Measurements from ENCODE around the gene KLF9.

The KLF9 gene

DNA sequence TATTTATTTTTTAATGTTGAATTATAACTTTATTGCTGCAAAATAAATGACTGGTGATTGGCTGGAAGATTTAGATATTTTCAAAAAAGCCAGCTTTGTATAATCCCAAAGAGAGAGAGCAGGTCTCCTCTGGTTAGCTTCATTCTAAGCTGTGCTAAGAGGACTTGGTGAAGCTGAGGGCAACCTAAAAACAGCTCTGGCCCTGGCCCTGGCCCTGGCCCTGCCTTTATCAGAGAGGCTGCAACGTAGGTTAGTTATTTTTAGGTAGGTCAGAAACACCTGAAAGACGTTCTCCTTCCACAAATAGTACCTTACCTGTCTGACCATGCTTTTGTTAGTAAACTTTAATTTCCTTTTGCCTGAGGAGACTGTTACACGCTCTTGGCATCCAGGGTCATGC lies 58.7 kb downstream of the KLF9 start:
- no peak for DNase-seq (ENCODE audit: low spot score)

DNA sequence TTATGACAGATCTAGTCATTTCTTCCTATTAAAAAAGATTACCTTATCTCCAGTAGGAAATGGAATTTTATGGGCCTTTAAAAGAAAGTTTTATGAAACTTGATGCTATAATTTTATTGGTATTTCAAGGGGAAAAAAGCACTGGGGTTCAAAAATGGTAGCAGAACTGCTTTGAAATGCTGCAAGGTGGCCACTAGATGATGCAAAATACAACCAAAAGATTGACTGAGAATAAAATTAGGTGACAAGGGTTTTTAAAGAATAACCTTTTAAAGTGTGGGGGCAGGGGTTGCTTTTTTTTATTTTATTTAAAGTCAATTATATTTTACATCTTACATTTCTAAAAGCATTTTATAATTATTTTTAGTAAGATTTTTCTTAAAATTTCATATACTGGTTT lies 61.7 kb downstream of the KLF9 start:
- peak; percentile 30 for DNase-seq (ENCODE audit: low spot score)

DNA sequence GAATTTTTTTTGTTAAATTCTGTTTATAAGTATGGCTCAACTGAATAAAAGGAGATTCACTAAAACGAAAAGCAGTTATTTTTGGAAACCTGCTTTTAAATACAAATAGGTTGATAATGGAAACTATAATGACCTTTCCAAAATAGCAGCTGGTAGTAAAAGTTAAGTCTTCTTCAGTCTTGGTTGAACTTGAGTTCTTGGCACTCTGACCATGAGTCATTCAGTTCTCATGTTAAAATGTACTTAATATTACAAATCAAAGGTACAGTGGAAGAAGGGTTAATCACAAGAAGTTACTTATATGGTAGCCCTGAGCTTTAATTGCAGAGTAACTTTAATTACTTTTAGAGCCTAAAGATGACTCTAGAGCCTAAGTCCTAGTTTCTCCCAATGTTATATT lies 62.1 kb downstream of the KLF9 start:
- DNase-seq (ENCODE audit: low spot score): no peak

DNA sequence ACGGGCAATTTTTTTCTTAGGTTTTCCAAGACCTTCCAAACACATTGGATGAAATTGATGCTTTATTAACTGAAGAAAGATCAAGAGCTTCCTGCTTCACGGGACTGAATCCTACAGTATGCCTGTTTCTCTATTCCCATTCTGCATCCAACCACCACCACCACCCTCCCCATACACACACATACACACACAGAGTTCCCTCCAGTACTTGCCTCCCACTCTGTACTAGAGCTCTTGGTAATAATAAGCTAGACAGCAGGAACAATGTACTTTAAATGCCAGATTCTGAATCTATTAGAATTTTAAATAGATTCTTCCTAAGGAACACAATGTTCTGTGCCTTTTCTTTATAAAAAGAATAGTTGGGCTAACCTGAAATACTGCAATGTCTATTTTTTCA lies 67.4 kb downstream of the KLF9 start:
- no peak for DNase-seq (ENCODE audit: low spot score)

DNA sequence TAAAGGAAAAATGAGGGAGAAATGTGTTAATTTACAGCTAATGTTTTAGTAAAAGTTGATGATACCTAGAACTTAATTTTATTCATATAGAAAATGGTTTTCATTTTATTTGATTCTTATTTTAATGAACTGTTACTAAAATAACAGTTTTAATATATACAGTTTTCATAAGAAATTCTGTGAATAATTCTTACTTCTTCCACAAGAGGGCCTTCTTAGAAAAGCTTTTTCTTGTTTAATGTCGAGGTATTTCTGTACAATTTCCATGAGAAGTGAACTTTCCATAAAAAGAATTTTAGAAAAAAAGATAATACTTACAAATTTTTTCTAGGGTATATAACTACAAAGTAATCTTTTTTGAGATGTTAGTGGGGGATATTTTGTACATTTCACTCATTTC lies 73.9 kb downstream of the KLF9 start:
- DNase-seq (ENCODE audit: low spot score): no peak
